Activated B cell treated with CpG ODN at 0.5 μM for 24 hours (primary cell): ENCODE results near the gene TIMM21. TPM values are rescaled to one million over a fixed set of nuclear protein-coding genes. Genes with fewer than 3 reads are reported as not detected.

Experiments used
- ATAC-seq: fragments of 200-7000 bp; cut with Tn5 transposase; one replicate; pipeline ENCODE4 v1.10.0; 2021; ENCODE audit warnings: low read depth, mild to moderate bottlenecking, moderate library complexity
- CTCF ChIA-PET: fragments of 350-600 bp; sonication (Branson Sonifier 250); formaldehyde crosslinking; loops from one replicate; lab custom pipeline; 2021; ENCODE audit warnings: antibody characterized with exemption; lab: Charles Lee
- POLR2A ChIA-PET: fragments of 350-600 bp; sonication (Branson Sonifier 250); formaldehyde crosslinking; loops from one replicate; lab custom pipeline; 2021; ENCODE audit warnings: antibody characterized with exemption; lab: Charles Lee
- DNase-seq: peaks from one replicate; pipeline ENCODE4 v3.0.0; 2022
- H3K27ac Mint-ChIP-seq: one replicate; pipeline ENCODE4 v1.8.0; 2020; ENCODE audit warnings: mixed read lengths
- H3K27me3 Mint-ChIP-seq: one replicate; pipeline ENCODE4 v1.8.0; 2021; ENCODE audit warnings: mixed read lengths
- H3K36me3 Mint-ChIP-seq: one replicate; pipeline ENCODE4 v1.8.0; 2021; ENCODE audit warnings: low read depth, mixed read lengths
- H3K4me1 Mint-ChIP-seq: one replicate; pipeline ENCODE4 v1.8.0; 2021; ENCODE audit warnings: mixed read lengths
- H3K4me3 Mint-ChIP-seq: one replicate; pipeline ENCODE4 v1.8.0; 2020; ENCODE audit warnings: mild to moderate bottlenecking, mixed read lengths
- H3K9me3 Mint-ChIP-seq: one replicate; pipeline ENCODE4 v1.8.0; 2020; ENCODE audit warnings: mixed read lengths
- intact Hi-C: fragments of 100-400 bp; cut with micrococcal nuclease; formaldehyde crosslinking; loops from one replicate; pipeline ENCODE4 v1.15.1; 2024
- total RNA-seq: library from RNA; stranded (reverse); gene quantifications from 2 replicates; pipeline ENCODE4 v1.2.3, GENCODE V29; 2022
- TF ChIP-seq, protein P1 (sequence below): fragments of 200-600 bp; IDR thresholded peaks from one replicate; pipeline ENCODE4 v1.8.0; 2022; ENCODE audit warnings: antibody characterized with exemption, mild to moderate bottlenecking

Gene TIMM21
- total RNA-seq, 1 donor from 2014 or later: 23.3 TPM

DNA sequence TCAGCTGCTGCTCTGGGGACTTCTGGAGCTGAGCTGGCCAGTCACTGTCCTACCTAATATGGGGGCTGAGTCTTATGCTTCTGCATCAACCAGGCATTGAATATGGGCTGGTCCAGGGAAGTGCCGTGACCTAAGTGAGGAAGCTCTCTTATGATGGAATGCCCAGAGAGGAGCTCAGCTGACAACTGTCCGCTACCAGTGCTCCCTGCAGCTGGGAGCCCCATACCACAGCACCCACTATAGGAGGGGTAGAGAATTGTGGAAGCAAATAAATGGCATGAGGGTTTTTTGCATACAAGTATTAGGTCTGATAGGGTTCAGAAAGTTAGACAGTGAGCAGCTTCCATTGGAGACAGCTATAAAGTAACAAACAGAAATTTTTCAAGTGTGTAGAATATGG lies 4.5 kb downstream of the TIMM21 start:
- Mint-ChIP-seq H3K4me3 (no peak overlapping the region), H3K4me1 (peaks cover 37% of the 10 kb centered on the region), H3K27me3 (no peaks in the 10 kb centered on the region), H3K27ac (no peak overlapping the region), H3K9me3 (no peaks in the 10 kb centered on the region), H3K36me3 (peaks cover 66% of the 10 kb centered on the region)
- POLR2A ChIA-PET: no interaction called here
- CTCF ChIA-PET: no interaction called here
- no peak for DNase-seq
- no peak for ATAC-seq
- intact Hi-C loops: no loop called here
- TF ChIP-seq, protein P1, sequence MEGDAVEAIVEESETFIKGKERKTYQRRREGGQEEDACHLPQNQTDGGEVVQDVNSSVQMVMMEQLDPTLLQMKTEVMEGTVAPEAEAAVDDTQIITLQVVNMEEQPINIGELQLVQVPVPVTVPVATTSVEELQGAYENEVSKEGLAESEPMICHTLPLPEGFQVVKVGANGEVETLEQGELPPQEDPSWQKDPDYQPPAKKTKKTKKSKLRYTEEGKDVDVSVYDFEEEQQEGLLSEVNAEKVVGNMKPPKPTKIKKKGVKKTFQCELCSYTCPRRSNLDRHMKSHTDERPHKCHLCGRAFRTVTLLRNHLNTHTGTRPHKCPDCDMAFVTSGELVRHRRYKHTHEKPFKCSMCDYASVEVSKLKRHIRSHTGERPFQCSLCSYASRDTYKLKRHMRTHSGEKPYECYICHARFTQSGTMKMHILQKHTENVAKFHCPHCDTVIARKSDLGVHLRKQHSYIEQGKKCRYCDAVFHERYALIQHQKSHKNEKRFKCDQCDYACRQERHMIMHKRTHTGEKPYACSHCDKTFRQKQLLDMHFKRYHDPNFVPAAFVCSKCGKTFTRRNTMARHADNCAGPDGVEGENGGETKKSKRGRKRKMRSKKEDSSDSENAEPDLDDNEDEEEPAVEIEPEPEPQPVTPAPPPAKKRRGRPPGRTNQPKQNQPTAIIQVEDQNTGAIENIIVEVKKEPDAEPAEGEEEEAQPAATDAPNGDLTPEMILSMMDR: no peak

GRCh38 chr18:74153377-74153776 lies 5.1 kb downstream of the TIMM21 start:
- ATAC-seq (no peak), DNase-seq (no peak)
- intact Hi-C loops: no loop called here

DNA sequence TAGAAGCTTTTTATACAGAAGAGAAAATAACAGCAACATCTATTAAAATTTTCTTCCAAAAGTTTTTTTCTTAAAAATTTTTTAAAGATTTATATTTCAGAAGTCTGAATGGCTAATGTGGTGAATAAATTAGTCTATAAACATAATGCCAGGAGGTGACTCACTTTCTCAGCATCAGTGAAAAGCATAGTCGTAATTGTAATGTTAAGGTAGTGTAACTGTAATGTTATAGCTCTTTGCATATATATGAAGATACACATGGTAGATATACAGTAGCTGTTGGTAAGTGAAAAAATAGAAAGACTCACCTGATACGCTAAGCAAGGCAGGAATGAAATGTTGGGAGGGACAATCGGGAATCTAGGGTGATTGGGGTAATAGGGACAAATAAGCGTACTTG lies 5.5 kb downstream of the TIMM21 start:
- no peaks in the 10 kb centered on the region for H3K9me3 Mint-ChIP-seq
- peaks cover 67% of the 10 kb centered on the region for H3K36me3 Mint-ChIP-seq
- H3K4me3 Mint-ChIP-seq: no peak overlapping the region
- intact Hi-C loops: no loop called here
- H3K27ac Mint-ChIP-seq: no peak overlapping the region
- TF ChIP-seq, protein P1: no peak
- no peak for ATAC-seq
- ChIA-PET CTCF (no interaction called here), POLR2A (no interaction called here)
- H3K4me1 Mint-ChIP-seq: peaks cover 30% of the 10 kb centered on the region
- DNase-seq: no peak
- no peaks in the 10 kb centered on the region for H3K27me3 Mint-ChIP-seq

More at GRCh38 chr18:74153377-74153776, 5.1 kb downstream of the TIMM21 start:
- Mint-ChIP-seq H3K27me3 (no peaks in the 10 kb centered on the region), H3K4me3 (no peak overlapping the region), H3K9me3 (no peaks in the 10 kb centered on the region), H3K36me3 (peaks cover 66% of the 10 kb centered on the region), H3K4me1 (peaks cover 35% of the 10 kb centered on the region), H3K27ac (no peak overlapping the region)
- POLR2A ChIA-PET: no interaction called here
- TF ChIP-seq, protein P1: no peak
- CTCF ChIA-PET: no interaction called here

DNA sequence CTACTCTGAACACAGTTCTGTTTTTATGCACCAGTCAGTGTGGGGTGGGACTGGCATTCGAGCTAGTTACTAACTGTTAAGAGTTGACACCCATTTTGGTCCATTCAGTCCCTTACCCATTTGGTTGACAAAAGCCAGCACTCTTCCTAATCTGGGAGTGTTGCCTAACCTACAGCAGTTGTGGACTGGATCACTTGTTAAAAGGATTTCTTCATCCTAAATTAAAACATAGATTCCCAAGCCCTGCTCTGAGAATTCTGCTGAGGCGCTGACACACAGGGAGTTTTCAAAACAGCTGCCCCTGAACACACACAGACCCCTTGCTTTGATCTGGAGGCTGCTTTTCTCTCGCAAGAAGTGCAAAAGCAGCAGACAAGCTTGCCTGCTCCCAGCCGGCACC lies 6.4 kb downstream of the TIMM21 start:
- peaks cover 21% of the 10 kb centered on the region for H3K4me1 Mint-ChIP-seq
- TF ChIP-seq, protein P1: no peak
- H3K27me3 Mint-ChIP-seq: no peaks in the 10 kb centered on the region
- CTCF ChIA-PET: no interaction called here
- no peaks in the 10 kb centered on the region for H3K9me3 Mint-ChIP-seq
- peaks cover 74% of the 10 kb centered on the region for H3K36me3 Mint-ChIP-seq
- ATAC-seq (no peak), DNase-seq (no peak)
- no peak overlapping the region for H3K27ac Mint-ChIP-seq
- POLR2A ChIA-PET: no interaction called here
- intact Hi-C loops: no loop called here
- no peak overlapping the region for H3K4me3 Mint-ChIP-seq

DNA sequence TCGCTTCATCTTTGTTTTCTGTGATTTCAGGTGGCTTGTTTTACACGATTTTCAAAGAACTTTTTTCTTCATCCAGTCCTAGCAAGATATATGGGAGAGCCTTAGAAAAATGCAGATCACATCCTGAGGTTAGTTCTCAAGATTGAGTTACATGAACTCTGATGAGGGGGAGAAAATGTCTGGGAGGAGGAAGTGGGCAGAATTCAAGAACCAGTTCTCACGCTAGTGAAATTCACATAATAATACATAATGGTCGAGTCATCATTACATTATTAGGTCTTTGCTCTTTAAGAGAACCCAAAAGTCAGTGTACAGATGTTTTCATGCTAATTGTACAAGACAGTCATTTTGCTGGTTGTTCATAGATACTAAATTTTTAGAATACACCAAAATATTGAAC lies 7.0 kb downstream of the TIMM21 start:
- intact Hi-C loops: no loop called here
- CTCF ChIA-PET: no interaction called here
- H3K4me1 Mint-ChIP-seq: peaks cover 17% of the 10 kb centered on the region
- ATAC-seq: no peak
- TF ChIP-seq, protein P1: no peak
- H3K4me3 Mint-ChIP-seq: no peak overlapping the region
- DNase-seq: no peak
- no peaks in the 10 kb centered on the region for H3K27me3 Mint-ChIP-seq
- no peaks in the 10 kb centered on the region for H3K9me3 Mint-ChIP-seq
- H3K36me3 Mint-ChIP-seq: peaks cover 76% of the 10 kb centered on the region
- no peak overlapping the region for H3K27ac Mint-ChIP-seq
- POLR2A ChIA-PET: no interaction called here
